GM18861 (cell line): ENCODE measurements around the gene SLC25A33.

Experiments
- ATAC-seq: cut with Tn5 transposase; IDR thresholded peaks from one replicate; pipeline ENCODE4 v1.9.1; 2021; ENCODE audit not compliant: unreplicated experiment

Gene SLC25A33

DNA sequence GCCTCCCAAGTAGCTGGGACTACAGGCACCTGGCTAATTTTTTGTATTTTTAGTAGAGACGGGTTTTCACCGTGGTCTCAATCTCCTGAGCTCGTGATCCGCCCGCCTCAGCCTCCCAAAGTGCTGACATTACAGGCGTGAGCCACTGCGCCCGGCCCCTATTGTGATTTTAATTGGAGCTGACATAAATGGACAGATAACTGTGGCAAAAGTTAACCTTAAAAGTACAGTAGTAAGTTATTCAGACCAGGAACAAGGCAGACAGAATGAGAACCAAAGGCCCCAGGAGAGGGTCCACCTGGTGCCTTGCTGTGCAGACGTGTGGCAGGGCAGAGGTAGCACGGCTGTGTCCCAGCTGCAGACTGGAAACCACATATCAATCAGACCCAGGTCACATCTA is 60.5 kb downstream of the SLC25A33 start:
- ATAC-seq, result no peak

- ATAC-seq, result no peak
Observed at GRCh38 chr1:9600861-9601834, 61.9 kb downstream of the SLC25A33 start.

DNA sequence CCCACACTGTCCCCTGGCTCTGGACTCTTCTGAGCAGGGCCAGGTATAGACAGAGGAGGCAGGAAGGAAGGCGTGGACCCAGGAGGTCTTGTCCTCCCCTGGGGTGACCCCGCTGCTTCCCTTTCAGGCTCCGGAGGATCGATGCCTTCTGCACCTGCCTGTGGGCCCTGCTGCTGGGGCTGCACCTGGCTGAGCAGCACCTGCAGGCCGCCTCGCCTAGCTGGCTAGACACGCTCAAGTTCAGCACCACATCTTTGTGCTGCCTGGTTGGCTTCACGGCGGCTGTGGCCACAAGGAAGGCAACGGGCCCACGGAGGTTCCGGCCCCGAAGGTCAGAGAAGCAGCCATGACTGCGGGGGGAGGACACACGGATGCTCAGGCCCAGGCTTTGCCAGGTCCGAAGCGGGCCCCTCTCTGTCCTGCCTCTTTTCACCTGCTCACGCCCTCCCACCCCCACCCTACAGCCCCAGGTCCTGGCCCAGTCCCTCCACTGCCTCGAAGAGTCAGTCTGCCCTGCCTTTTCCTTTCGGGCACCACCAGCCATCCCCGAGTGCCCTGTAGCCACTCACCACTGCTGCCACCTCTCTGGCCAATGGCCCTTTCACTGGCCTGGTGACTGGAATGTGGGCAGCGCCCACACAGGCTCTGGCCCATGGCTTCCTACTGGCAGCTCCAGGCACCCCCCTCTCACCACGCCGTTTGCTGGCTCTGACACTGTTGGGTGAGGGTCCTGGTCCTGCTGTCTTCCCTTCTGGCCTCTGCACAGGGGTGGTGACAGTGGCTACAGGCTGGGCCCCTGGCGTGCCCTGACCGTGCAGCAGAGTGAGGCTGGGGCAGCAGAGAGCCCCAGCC is 62.9 kb downstream of the SLC25A33 start:
- ATAC-seq, result no peak

DNA sequence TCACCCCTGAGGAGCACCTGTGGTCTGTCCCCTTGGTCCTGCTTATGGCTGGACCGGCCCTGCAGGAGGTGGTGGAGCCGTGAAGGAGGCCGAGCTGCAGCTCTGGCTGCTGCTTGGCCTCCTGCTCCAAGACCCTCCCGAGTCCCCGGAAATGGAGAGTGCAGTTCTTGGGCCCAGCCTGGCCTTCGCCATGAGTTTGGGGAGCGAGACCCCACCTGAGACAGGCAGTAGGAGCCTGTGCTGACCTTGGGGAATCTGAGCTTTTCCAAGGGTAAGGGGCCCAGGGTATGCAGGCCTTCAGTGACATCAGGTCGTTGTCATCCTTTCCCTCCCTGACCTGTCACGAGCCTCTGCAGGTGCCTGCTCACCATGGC is 63.5 kb downstream of the SLC25A33 start:
- ATAC-seq, result no peak

GRCh38 chr1:9603307-9603706 is 64.0 kb downstream of the SLC25A33 start:
- ATAC-seq, result no peak

- no peak for ATAC-seq
Observed at GRCh38 chr1:9603766-9604753, 64.8 kb downstream of the SLC25A33 start.

DNA sequence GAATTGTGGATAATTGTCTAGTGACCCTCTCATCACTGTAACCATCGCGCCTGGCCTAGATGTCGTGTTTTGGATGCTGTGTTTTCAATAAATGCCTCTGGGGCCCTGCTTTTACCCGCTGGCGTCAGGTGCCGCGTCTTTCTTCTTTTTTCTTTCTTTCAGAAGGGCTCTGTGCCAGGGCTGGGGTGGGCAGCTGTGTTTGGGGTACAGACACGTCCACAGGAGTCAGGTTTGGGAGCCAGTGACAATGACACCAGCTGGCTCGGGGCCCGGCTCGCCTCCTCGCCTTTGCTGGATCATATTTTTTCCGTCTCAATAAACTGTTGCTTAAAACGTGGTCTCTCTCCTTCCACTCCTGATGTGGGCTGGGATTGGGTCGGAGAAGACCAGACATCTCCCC is 65.6 kb downstream of the SLC25A33 start:
- ATAC-seq, result no peak

DNA sequence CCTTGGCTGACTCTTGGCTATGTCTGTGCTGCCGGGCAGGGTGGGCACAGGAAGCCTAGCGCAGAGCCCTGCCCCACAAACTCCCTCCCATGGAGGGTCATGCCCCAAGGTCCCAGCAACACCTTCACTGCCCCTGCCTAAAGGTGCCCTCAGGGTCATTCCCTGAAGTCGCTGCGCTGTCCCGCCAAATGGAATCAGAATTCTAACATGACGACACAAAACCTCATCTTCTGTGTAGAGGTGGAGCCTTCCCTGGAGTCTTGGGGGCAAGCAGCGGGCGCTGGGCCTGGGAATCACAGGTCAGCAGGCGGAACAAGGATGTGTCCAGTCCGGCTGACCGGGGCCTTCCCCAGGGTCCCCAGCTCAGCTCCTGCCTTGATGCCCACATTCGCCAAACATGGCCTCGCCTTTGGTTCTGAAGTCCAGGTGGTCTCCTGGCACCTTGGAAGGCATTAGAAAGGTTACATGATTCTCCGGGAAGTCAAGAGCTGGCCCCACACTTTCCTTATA is 66.7 kb downstream of the SLC25A33 start:
- no peak for ATAC-seq

- ATAC-seq, result no peak
Observed at GRCh38 chr1:9606458-9606857, 67.2 kb downstream of the SLC25A33 start.

- ATAC-seq, result no peak
Observed at GRCh38 chr1:9606948-9607347, 67.7 kb downstream of the SLC25A33 start.

- no peak for ATAC-seq
Observed at GRCh38 chr1:9607352-9607751, 68.1 kb downstream of the SLC25A33 start.

- no peak for ATAC-seq
Observed at GRCh38 chr1:9609998-9610397, 70.7 kb downstream of the SLC25A33 start.

- no peak for ATAC-seq
Observed at GRCh38 chr1:9610548-9610947, 71.3 kb downstream of the SLC25A33 start.

DNA sequence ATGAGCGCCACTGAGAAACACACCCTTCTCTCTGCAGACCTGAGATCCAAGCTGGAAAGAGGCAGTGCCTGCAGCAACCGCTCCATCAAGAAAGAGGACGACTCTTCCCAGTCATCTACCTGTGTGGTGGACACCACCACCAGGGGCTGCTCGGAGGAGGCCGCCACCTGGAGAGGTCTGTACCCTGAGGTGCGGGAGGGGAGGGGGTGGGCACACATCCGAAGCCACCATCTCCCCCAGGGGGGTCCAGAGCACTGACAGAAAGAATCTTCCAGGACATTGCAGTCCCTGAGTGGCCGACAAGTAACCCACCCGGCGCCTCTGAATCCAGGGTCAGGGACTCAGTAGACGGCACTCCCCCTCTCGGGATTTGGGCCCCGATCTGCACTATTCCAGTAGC is 72.5 kb downstream of the SLC25A33 start:
- ATAC-seq, result no peak

DNA sequence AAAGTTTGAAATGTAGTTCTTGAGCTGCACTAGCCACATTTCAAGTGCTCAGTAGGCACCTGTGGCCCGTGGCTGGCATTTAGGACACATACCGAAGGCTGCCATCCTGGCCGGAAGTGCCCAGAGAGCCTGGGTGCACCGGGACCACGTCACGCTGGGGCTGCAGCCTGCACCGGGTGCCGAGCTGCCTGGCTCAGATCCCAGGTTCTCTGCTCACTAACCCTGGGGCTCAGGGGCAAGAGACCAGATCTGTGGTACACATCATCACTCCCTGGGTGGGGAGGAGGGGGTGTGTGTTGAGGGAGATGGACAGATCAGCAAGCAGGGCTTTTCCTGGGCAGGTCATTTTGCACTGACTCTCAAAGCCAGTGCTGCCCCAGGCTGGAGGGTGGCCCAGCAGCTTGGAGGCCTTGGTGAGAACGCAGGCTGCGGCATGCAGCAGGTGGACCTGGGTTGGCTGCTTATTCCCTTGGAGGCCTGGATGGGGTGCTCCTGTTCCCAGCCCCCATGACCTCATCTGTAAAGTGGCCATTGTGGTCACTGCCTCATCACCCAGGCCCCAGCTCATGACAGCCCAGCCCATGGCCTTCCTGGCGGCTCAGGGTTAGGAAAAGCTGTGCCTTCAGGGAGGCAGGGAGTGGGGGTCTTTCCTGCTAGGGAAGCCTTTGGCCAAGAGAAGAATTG is 73.0 kb downstream of the SLC25A33 start:
- no peak for ATAC-seq

DNA sequence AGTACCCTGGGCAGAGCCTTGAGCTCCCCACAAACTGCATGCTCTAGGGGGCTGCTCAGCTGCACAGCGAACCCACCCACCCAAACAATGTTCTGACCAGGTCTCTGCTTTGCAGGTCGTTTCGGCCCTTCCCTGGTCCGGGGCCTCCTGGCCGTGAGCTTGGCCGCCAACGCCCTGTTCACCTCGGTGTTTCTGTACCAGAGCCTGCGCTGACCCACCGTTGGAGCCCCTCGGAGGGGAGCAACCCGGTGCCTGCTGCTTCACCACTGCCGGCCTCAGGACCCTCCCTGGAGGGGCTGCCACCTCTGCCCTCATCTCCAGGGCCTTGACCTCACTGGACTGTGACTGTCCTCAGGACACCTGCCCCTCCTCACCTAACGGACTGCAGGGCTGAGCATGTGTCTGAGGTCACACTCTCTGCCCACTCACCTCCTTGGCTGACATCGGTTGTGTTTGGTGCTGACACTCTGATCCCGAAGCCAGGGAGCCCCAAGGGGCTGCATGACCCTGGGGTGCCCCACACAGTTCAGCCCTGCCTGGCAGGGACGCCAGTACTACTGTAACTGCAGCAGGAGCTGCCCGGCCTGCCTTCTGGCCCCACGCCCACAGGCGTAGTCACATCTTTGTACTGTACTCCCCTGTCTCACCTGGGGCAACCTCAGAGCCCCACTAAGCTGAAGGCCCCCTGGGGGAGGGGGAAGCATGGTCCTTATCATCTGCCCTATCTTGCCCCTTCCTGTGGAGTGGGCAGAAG is 73.8 kb downstream of the SLC25A33 start:
- ATAC-seq, result no peak

GRCh38 chr1:9613625-9614299 is 74.5 kb downstream of the SLC25A33 start:
- no peak for ATAC-seq

DNA sequence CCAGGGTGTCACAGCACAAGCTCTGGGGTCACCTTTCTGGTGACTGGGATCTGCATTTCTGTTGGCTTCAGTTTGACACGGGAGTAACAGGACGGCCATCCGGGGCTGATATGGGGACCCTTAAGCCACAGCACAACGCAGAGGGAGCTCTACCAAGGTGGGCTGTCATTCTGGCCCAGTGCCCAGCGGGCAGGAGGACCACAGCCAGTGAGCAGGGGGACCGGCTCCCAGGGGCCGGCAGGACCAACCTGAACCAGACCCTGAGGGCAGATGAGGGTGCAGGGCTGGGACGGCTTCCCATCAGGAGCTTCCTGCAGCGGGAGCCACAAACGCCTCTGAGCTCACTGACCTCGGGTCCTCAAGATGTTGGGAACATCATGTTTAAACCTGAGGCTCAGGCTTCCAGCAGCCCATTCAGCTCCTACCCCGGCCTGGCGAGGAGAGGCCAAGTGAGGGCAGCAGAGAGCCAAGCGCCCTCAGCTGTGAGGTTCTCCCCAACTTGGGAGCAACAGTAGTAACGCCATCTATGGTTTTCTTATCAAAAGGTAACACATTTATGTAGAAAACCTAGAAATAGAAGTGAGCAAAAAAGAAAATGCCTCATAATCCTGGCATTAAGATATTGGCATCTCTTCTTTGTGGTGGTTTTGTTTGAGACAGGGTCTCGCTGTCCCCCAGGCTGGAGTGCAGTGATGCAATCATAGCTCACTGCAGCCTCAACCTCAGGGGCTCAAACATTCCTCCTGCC is 76.2 kb downstream of the SLC25A33 start:
- no peak for ATAC-seq
